GM19025 (cell line): ENCODE measurements around the gene CLDN6.
"Not testable (repeated sequence)": the region's sequence is repeated elsewhere in the genome, so short reads cannot be mapped to it uniquely, and the experiment has no call there.

Source experiments
- ATAC-seq: cut with Tn5 transposase; IDR thresholded peaks from one replicate; pipeline ENCODE4 v1.9.1; 2021; ENCODE audit warnings: mild to moderate bottlenecking, low read depth, moderate library complexity; ENCODE audit not compliant: unreplicated experiment

CLDN6 gene

DNA sequence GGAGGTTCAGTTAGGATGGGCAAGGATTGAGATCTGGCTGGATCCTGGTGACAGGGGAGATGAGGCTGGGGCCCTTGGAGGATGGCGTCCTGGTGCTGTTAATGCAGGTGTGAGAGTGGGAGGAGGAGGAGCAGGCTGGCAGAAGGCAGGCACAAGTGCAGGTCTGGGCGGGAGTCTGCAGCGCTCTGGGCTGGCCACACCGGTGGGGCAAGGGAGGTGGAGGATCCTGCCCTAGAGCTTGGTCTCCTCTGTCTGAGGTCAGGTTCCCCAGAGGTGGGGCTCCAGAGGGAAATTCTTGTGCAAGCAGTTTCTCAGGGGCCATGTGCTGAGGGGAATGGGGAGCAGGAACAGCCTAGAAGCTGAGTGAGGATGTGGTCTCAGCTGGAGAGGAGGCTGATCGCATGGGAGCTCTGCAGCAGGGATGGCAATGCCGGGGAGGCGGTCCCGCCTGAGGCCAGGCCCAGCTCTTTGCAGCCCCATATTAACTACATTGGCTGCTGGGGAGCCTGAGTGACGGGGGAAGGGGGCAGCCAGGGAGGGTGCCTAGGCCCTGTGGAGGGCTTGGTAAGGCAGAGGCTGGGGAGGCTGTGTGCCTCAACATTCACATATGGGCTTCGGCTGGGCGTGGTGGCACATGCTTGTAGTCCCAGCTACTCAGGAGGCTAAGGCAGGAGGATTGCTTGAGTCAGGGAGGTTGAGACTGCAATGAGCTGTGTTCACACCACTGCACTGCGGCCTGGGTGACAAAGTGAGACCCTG, 34.8 kb upstream of the CLDN6 start:
- not testable (repeated sequence) for ATAC-seq

GRCh38 chr16:3051494-3051893, 33.5 kb upstream of the CLDN6 start:
- ATAC-seq = no peak

DNA sequence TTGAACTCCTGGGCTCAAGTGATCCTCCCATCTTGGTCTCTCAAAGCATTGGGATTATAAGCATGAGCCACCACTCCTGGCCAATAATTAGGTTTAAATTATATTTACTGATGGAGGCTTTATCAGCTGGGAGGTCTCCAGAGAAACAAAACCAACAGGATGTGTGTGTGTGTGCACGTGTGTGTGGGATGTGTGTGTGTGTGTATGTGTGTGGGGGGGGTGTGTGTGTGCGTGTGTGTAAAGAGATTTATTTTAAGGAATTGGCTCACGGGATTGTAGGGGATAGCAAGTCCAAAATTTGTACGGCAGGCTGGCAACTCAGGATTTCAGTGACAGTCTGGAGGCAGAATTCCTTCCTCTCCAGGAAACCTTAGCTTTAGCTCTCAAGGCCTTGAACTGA, 33.0 kb upstream of the CLDN6 start:
- ATAC-seq = no peak

DNA sequence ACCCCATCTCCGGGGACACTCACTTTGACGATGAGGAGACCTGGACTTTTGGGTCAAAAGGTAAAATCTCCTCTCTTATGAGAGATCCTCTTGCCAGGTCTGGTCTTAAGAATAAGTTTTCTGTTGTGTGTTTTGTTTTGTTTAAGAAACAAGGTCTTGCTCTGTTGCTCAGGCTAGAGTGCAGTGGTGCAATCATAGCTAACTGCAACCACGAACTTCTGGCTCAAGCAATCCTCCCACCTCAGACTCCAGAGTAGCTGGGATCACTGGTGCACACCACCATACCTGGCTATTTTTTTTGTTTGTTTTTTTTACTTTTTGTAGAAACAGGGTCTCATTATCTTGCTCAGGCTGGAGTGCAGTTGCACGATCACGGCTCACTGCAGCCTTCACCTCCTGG, 32.5 kb upstream of the CLDN6 start:
- ATAC-seq = no peak

DNA sequence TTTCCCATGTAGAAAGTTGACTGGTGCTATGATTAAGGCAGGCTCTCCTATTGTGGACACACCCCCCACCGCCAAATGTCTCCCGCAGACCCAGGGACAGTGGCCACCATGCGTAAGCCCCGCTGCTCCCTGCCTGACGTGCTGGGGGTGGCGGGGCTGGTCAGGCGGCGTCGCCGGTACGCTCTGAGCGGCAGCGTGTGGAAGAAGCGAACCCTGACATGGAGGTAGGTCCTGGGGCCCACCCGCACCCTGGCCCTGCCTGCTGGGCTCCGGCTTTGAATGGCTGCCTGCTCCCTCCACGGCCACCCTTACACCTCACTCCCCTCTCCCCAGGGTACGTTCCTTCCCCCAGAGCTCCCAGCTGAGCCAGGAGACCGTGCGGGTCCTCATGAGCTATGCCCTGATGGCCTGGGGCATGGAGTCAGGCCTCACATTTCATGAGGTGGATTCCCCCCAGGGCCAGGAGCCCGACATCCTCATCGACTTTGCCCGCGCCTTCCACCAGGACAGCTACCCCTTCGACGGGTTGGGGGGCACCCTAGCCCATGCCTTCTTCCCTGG, 32.0 kb upstream of the CLDN6 start:
- ATAC-seq = no peak

DNA sequence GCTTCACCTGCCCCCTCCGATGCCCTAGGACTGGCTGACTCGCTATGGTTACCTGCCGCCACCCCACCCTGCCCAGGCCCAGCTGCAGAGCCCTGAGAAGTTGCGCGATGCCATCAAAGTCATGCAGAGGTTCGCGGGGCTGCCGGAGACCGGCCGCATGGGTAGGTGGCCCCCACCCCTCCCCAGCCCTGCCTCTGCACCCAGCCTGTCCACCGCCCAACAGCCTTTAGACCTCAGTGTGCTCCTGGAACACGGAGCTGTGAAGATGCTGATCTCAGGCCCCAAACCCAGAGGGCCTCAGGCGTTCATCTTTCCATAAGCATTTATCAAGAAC, 29.4 kb upstream of the CLDN6 start:
- no peak for ATAC-seq

GRCh38 chr16:3046641-3047386, 28.8 kb upstream of the CLDN6 start:
- ATAC-seq = no peak

GRCh38 chr16:3045758-3046640, 28.0 kb upstream of the CLDN6 start, which contains the start of gene MMP25:
Gene MMP25 (plus strand): TSS chr16:3046561. CDS start chr16:3046918, 357 bp downstream.
- no peak for ATAC-seq

DNA sequence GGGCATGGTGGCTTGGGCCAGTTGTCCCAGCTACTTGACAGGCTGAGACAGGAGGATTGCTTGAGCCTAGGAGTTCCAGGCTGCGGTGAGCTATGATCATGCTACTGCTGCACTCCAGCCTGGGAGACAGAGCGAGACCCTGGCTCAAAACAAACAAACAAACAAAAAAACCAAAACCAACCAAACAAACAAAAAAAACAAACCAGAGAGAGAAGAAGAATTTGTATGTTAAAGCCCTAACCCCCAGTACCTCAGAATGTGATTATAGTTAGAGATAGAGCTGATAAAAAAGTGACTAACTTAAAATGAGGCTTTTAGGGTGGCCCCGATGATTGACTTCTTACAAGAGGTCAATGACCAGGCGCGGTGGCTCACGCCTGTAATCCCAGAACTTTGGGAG, 26.7 kb upstream of the CLDN6 start:
- ATAC-seq = no peak

DNA sequence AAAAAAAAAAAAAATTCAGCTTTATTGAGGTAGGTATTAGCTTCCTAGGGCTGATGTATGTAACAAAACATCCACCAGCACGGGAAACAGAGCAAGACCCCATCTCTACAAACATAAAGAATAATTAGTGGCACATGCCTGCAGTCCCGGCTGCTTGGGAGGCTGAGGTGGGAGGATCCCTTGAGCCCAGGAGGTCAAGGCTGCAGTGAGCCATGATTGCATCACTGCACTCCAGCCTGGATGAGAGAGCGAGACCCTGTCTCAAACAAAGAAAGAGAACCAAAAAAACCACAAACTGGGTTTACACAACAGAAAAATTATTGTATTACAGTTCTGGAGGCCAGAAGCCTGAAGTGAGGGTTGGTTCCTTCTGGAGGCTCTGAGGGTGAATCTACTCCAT, 24.4 kb upstream of the CLDN6 start:
- ATAC-seq = no peak

DNA sequence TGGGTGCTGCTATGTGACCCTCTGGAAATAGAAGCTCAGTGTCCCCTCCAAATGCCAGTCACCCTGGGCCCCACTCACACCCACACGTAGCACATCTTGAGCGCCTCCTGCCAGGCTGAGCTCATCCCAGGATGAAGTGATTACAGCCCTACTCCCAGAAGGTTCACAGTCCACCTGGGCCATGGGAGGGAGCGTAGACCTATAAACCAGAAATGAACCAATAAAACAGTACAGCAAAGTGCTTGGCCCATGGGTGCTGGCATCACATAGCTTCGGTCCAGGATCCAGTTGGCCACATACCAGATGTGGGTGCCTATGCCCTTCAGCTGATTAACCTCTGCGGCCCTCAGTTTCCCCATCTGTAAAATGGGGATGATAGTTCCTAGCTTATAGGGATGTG, 20.9 kb upstream of the CLDN6 start:
- ATAC-seq = no peak

DNA sequence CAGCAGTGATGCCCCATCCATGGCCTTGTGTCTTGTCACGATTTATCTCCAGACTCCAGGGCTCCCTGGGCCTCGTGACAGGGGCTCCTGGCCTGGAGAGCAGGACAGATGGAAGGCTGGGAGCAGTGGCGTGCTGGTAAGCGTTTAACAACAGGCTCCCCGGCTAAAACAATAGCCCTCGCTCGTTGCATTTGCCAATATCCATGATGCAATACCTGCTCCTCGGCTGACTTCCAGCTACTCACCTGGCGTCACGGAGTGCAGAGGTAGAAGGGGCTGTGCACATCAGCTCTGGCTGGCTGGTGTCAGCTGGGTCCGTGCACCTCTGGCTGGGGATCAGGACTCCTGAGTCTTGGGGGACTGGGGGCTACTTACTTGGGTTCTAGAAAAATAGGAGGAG, 20.3 kb upstream of the CLDN6 start:
- ATAC-seq = no peak

GRCh38 chr16:3036726-3037315, 18.8 kb upstream of the CLDN6 start, which contains the start of gene BICDL2:
Gene BICDL2 (minus strand): TSS chr16:3036944. CDS start chr16:3035496, 1,448 bp downstream.
- ATAC-seq = no peak

GRCh38 chr16:3035972-3036725, 18.2 kb upstream of the CLDN6 start:
- no peak for ATAC-seq

- no peak for ATAC-seq
Observed at GRCh38 chr16:3035289-3035971, 17.4 kb upstream of the CLDN6 start.

DNA sequence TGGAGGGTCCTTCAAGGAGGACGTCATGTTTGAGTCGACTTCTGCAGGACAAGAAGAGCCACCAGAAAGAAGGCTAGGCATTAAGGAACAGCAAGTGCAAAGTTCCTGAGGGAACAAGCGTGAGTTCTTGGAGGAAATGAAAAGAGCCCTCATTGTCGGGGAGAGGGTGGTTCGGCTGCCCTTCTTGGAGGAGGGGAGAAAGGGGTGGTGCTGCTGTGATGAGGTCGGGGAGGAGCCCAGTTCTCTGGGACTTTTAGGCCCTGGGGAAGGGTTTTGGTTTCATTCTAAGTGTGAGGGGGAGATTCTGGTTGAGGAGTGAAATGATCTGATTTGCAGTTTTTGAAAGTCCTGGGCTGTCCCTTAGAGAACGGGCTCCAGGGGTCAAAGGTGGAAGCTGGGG, 14.6 kb upstream of the CLDN6 start:
- ATAC-seq = no peak

- no peak for ATAC-seq
Observed at GRCh38 chr16:3030222-3031212, 12.5 kb upstream of the CLDN6 start.
